Osteocyte (in vitro differentiated cells): Measurements from ENCODE around the gene RNF14. TPM values are rescaled to one million over a fixed set of nuclear protein-coding genes. Genes with fewer than 3 reads are reported as not detected.
A peak's percentile ranks its signal among the peaks of the same experiment; 100 is the strongest.

Experiments used
- DNase-seq: peaks from one replicate; pipeline ENCODE4 v3.0.0; 2021; ENCODE audit warnings: mixed read lengths; ENCODE audit not compliant: unreplicated experiment; ENCODE audit errors: extremely low spot score
- H3K27ac Mint-ChIP-seq: one replicate; pipeline ENCODE4 v1.8.0; 2021; ENCODE audit warnings: mild to moderate bottlenecking, mixed read lengths; ENCODE audit not compliant: unreplicated experiment
- H3K27me3 Mint-ChIP-seq: one replicate; pipeline ENCODE4 v1.8.0; 2021; ENCODE audit warnings: mixed read lengths; ENCODE audit not compliant: unreplicated experiment
- H3K36me3 Mint-ChIP-seq: one replicate; pipeline ENCODE4 v1.8.0; 2021; ENCODE audit warnings: mixed read lengths; ENCODE audit not compliant: unreplicated experiment
- H3K4me1 Mint-ChIP-seq: one replicate; pipeline ENCODE4 v1.8.0; 2021; ENCODE audit warnings: mixed read lengths; ENCODE audit not compliant: unreplicated experiment
- H3K4me3 Mint-ChIP-seq: one replicate; pipeline ENCODE4 v1.8.0; 2021; ENCODE audit warnings: mild to moderate bottlenecking, moderate library complexity, mixed read lengths; ENCODE audit not compliant: unreplicated experiment
- H3K9me3 Mint-ChIP-seq: one replicate; pipeline ENCODE4 v1.8.0; 2021; ENCODE audit warnings: mixed read lengths; ENCODE audit not compliant: unreplicated experiment
- CTCF ChIP-seq: fragments of 200-600 bp; sonication (generic); IDR thresholded peaks from 2 replicates; pipeline ENCODE4 v1.5.0; 2021; ENCODE audit warnings: antibody characterized with exemption, mild to moderate bottlenecking, moderate library complexity
- total RNA-seq: library from RNA; stranded (reverse); gene quantifications from 2 replicates; pipeline ENCODE4 v1.2.1, GENCODE V29; 2021

The RNF14 gene
- total RNA-seq, 1 donor from 2014 or later, result 66.8 TPM

- DNase-seq, result no peak
- H3K36me3 Mint-ChIP-seq, result no peaks in the 10 kb centered on the region
- TF ChIP-seq CTCF, result no peak
- no peaks in the 10 kb centered on the region for H3K27me3 Mint-ChIP-seq
- H3K4me1 Mint-ChIP-seq, result peaks cover 5% of the 10 kb centered on the region
- H3K27ac Mint-ChIP-seq, result no peak overlapping the region
- H3K9me3 Mint-ChIP-seq, result no peaks in the 10 kb centered on the region
- H3K4me3 Mint-ChIP-seq, result no peak overlapping the region
Observed at GRCh38 chr5:141957367-141957996, 11.4 kb upstream of the RNF14 start.

- H3K4me3 Mint-ChIP-seq, result no peak within 1 kb of the TSS
Observed at GRCh38 chr5:141958113-141958512, 10.8 kb upstream of the RNF14 start, which contains the start of gene PCDH12. Gene PCDH12 (minus strand): TSS chr5:141958202. CDS start chr5:141957851, 351 bp downstream.

GRCh38 chr5:141958546-141959172 lies 10.2 kb upstream of the RNF14 start:
- Mint-ChIP-seq H3K36me3 (no peaks in the 10 kb centered on the region), H3K4me3 (no peak overlapping the region), H3K27ac (no peak overlapping the region), H3K9me3 (no peaks in the 10 kb centered on the region), H3K27me3 (no peaks in the 10 kb centered on the region), H3K4me1 (peaks cover 5% of the 10 kb centered on the region)
- no peak for TF ChIP-seq CTCF
- DNase-seq, result no peak

More at GRCh38 chr5:141958113-141958512, 10.8 kb upstream of the RNF14 start, which contains the start of gene PCDH12:
- no peak for TF ChIP-seq CTCF
- no peaks in the 10 kb centered on the region for H3K9me3 Mint-ChIP-seq
- H3K27ac Mint-ChIP-seq, result no peak within 1 kb of the TSS
- no peaks in the 10 kb centered on the region for H3K36me3 Mint-ChIP-seq
- peaks cover 5% of the 10 kb centered on the region for H3K4me1 Mint-ChIP-seq
- DNase-seq, result peak; percentile 73
- H3K27me3 Mint-ChIP-seq, result no peaks in the 10 kb centered on the region

- H3K4me1 Mint-ChIP-seq, result peaks cover 5% of the 10 kb centered on the region
- H3K36me3 Mint-ChIP-seq, result no peaks in the 10 kb centered on the region
- H3K4me3 Mint-ChIP-seq, result no peak overlapping the region
- H3K27me3 Mint-ChIP-seq, result no peaks in the 10 kb centered on the region
- no peaks in the 10 kb centered on the region for H3K9me3 Mint-ChIP-seq
- no peak overlapping the region for H3K27ac Mint-ChIP-seq
- DNase-seq, result no peak
- peak; percentile 14 for TF ChIP-seq CTCF
Observed at GRCh38 chr5:141960018-141960417, 8.9 kb upstream of the RNF14 start.

- peak; percentile 93 for TF ChIP-seq CTCF
- H3K27ac Mint-ChIP-seq, result peak overlapping the region; percentile 35
- DNase-seq, result peak; percentile 94
- H3K27me3 Mint-ChIP-seq, result no peaks in the 10 kb centered on the region
- H3K4me1 Mint-ChIP-seq, result peaks cover 5% of the 10 kb centered on the region
- H3K36me3 Mint-ChIP-seq, result no peaks in the 10 kb centered on the region
- H3K4me3 Mint-ChIP-seq, result no peak overlapping the region
- no peaks in the 10 kb centered on the region for H3K9me3 Mint-ChIP-seq
Observed at GRCh38 chr5:141960449-141961323, 8.2 kb upstream of the RNF14 start.
